GM19452 (cell line): ENCODE results near the gene CXCL3.

ENCODE experiments used
- ATAC-seq: cut with Tn5 transposase; IDR thresholded peaks from one replicate; pipeline ENCODE4 v1.9.1; 2021; ENCODE audit not compliant: unreplicated experiment

The CXCL3 gene

DNA sequence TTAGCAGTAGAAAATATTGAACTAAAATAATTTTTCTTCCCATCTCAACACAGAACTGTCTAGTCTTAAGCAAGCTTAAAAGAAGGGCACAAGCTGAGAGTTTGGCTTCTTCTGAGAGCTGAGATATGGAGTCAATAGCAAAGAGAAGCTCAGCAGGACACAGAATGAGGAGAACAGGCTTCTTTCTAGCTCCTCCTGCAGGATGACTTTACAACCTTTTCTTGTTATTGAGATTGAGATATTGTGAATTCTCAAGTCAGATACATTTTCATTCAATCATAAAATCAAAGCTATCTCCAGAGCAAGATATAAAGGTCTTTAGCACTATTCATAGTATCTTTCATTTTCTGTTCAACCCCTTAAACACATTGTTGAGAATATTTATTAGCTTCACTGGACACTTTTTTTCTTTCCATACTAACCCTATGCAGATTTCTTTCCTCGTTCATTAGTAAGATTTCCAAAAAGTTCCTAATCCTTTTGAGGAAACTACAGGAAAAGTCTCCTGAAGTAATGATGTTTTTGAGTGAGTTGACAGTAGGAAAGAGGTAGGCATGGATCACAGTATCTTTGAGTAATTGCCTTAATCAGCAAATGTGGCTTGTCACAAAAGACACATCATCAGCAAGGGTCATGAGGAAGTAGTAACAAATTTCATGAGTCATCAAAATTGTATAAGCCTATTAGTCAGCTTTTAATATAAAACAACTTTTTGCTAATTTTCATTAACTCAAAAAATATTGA, 17.8 kb upstream of the CXCL3 start:
- no peak for ATAC-seq

DNA sequence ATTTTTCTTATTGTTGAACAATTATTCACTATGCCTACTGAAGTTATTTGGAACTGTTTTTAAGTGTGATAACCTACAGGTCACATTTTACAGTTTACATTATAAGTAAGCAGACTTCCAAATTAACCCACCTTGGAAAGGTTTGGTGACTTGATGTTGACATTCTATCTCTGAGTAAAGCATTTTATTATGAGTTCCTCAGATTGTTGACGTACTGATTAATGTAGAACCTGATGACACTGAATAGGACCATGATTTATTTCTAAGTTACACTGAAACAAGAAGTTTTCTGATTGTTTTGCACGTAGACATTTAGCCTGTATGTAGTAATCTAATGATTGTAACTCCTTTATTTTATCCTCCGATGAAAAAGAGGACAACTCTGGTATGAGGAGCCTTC, 17.0 kb upstream of the CXCL3 start:
- no peak for ATAC-seq

DNA sequence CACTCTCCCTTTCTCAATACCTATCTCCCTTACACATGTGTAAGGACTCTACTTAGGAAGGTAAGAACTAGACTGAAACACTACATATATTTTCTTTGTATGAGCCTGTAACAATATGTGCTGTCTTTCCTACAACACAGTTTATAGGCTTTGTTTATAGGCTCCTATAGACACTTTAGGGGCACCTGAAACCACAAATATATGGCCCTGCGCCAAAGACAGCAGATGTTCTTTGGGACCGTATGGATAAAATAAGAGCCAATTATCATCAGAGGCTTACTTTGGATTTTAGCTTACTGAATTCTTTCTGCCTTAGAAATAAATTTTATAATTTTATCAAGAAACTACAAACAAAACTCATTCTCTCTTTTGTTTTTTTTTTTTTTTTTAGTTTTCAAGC, 16.6 kb upstream of the CXCL3 start:
- ATAC-seq: no peak

DNA sequence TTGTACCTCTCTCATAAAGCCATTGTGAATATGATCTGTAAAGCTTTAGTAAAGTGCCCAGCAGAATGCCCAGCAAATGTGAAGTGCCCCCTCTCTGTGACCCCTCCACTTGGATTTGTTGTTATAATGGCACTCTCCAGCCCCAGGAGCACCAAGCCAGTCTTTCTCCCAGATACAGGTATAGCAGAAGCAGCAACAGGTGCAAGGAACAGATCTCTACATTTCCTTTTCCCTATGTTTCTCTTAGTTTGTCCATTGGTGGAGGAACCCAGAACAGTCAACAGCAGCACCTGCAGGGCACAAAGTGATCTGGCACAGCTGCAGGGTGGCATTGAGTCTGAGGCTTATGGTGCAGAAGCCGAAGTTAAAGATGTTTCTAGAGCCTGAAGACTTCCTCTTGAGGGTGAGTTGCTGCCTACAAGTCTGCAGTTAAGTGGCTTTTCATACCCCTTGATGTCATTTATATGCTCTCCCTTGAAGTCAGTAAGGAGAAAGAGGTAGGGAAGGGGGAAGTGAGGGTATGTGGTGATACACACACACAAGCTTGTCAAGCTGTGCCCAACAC, 16.1 kb upstream of the CXCL3 start:
- no peak for ATAC-seq

DNA sequence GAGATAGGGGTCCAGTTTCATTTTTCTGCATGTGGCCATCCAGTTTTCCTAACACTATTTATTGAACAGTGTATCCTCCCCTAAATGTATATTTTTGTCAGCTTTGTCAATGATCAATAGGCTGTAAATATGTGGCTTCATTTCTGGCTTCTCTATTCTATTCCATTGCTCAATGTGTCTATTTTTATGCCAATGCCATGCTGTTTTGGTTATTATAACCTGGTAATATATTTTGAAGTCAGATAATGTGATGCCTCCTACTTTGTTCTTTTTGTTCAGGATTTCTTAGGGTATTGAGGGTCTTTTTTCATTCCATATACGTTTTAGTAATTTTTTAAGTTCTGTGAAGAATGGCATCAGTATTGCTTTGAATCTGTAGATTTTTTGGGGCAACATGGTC, 8.7 kb upstream of the CXCL3 start:
- no peak for ATAC-seq

DNA sequence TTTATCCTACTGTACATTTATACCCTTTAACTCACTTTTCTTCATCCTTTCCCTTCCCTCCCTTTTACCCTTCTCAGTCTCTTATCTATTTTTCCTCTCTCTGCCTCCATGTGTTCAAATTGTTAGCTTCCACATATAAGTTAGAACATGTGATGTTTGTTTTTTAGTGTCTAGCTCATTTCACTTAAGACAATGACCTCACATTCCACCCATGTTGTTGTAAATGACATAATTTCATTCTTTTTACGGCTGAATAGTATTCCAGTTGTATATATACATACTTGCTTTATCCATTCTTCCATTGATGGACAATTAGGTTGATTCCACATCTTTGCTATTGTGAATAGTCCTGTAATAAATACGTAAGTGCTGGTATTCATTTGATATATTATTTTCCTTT, 7.3 kb upstream of the CXCL3 start:
- ATAC-seq: no peak

DNA sequence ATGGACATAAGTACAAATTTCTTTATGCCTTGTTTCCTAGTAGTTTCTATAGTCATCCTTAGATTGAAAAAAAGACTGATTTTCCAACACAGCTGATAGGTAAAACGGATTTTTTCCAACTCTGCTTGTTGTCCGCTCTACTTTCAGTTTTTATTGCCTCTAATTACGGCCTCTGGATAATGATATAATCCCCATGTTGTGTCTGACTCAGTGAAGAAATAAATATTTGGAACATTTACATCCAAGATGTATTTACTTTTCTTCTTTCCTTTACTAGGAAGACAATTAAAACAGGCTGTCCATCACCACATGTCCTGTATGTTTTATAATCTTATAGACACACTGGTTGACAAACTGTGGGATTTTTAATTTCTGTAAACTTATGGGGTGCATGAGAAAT, 6.8 kb upstream of the CXCL3 start:
- ATAC-seq: no peak

DNA sequence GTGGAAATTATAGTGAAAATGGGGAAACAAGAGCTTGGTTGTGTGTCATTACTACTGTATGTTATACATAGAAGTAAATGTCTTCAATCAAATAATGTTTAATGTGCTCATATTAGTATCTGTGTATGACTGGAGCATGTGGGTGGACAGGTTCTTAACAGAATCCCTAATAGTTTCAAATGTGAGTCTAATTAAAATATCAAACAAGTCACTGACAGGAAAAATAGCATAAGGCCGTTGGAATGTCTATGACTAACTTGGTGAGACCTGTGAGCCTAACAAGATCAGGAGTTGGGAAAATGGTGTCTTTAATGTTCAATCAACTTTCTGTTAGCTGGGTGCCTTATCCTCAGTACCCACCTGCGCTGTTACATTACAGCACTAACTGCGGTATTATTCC, 6.2 kb upstream of the CXCL3 start:
- no peak for ATAC-seq

DNA sequence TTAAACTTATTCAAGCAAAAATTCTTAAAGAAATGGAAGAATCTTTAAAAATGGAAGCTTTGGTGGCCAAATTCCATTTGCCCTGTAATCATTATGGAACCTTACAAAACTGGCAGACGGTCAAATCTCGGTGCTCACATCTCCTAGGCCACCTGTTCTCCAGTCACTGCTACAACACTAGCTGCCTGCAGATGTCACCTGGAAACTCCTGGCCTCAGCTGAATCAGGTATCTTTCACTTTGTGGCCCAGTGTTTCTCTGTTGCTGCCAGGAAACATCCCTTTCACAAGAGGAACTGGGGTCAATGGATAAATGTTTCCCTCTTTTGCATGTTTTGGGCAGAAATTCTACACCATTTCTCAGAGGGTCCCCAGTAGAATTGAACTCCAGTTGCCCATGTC, 4.2 kb upstream of the CXCL3 start:
- no peak for ATAC-seq

DNA sequence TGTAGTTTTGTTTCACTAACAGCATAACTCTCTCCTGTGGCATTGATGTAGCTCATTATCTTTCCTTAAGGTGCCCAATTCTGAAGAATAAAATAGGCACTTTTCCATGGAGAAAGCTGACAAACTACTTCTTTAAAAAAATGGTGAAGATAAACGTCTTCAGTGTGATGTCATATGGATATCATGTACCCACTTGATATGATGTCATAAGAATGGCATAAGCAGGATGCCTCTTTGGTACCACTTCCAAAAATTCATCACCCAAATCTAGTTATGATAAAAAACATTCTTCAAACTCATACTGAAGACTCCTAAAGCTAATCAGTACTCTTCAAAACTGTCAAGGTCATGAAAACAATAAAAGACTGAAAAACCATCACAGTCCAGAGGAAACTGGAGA, 2.9 kb upstream of the CXCL3 start:
- ATAC-seq: no peak

DNA sequence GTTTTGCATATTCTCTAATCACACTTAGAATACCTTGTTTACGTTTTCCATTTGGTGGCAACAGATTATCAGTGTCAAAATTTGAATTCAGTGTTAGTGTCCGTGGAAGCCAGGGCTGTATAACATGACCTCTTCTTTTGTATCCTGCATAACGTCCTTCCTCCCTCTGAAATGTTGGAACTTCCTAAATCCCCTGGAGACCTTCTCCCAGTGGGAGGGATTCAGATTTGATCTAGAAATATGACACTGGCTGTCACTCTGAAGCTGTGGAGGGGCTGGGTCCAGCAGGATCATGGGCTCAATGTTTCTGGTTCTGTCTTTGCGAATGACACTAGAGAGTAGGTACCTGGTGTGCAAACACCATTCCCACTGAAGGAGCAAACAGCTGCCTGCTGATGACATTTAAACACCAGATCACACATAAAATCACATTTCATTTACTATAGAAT, 850 bp upstream of the CXCL3 start:
- peak; percentile 9 for ATAC-seq

DNA sequence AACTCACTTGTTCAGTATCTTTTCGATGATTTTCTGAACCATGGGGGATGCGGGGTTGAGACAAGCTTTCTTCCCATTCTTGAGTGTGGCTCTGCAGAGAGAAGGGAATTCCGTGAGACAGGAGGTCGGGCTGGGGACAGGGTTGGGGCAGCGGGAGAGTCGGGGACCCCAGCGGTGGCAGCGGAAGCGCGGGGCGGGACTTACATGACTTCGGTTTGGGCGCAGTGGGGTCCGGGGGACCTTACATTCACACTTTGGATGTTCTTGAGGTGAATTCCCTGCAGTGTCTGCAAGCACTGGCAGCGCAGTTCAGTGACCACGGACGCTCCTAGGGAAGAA, 434 bp downstream of the CXCL3 start:
- no peak for ATAC-seq

DNA sequence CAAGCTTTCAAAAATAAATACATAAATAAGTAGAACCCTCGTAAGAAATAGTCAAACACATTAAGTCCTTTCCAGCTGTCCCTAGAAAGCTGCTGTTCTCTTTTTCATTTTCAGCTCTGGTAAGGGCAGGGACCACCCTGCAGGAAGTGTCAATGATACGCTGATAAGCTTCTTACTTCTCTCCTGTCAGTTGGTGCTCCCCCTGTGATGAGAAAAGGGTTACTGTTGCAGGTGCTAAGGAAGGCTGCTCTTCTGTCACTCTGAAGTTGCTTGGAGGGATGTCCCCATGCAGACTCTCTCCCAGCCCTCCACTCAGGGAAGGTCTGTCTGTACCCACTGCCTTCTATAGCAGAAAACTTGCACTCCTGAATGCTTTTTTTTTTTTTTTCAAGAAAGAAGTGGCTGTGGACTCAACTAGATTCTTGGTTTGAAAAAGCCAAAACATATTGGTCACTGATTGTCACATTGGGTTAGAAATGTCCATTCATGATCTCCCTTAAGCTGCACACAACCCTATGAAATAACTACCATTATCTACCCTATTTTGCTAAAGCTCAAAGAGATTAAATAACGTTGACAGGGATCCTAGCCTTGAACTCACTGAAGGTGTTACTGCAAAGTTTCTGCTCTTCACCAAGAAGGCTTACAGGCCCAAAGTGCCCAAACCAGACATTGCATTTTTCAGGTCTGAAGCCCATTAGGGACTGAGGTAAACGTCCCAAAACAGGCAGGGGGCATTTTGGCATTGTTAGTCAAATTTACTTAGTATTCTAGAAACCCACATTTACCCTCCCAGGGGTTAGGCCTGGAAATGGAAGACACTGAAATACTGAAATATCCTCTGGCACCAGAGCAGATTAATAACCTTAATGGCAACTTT, 1.2 kb downstream of the CXCL3 start:
- ATAC-seq: no peak

DNA sequence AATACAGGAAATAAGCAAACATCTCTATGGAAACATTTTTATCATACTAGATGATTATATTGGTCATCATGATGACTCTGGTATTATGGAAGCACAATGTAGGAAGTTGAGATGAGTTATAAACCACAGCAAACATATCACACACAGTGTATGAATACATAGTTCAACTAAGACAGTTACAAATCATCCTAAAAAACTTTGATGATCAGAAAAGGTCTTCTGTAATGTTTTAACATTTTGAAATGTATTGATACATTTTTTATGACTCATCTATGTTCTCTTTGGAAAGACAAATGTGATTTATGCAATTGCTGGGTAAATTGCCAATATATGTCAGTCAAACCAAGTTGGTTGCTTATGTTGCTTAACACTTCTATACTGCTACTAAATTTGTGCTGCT, 4.8 kb downstream of the CXCL3 start:
- ATAC-seq: no peak

DNA sequence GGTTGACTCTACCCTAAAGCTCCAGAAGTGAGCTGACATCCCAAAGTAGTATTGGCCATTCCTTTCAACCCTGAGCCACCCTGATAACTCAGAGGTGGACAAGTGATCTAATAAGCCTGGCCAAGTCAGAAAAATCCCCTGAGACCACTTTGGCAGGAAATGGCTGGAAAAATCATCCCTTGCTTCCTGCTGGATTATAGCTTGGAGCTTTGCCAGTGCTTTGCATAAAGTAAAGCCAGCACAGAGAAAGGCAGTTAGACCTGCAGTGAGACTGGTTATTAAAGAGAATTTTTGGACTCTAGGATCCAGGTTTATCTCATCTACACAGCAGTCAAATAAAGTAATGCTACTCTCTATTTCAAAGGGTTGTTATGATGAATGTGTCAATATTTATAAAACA, 6.4 kb downstream of the CXCL3 start:
- ATAC-seq: no peak

DNA sequence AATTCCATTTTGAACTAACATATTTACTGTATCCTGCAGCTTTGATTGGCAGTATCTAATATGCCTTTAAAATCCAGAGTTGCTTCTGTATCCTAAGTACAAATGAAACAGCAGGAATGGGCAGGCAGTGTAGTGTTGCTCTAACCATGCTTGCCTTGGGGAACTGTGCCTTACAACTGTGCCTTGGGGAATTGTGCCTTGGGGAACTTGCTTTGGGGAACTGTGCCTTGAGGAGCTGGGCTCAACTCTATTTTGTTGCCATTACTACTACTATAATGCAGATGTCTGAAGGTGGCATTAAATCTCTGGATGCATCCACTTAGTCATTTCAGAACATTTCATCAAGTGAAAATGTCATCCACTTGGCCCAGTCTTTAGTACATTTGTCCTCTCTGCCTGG, 6.9 kb downstream of the CXCL3 start:
- ATAC-seq: no peak

DNA sequence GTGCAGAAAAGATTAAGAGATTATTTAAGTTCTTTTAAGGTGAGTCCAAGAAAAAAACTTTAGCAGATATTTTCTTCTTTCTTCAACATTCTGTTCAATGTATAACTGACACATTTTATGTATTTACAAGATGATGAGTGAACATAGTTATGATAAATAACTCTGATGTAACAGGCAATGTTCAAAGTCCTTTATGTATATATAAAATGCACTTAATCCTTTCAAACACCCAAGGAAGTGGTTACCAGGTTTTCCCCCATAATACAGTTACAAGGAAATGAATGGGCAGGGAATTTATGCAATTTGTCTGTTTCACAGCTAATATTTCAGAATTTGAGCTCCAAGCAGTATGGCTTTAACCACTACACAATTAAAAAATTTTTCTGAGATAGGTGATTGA, 8.2 kb downstream of the CXCL3 start:
- no peak for ATAC-seq

DNA sequence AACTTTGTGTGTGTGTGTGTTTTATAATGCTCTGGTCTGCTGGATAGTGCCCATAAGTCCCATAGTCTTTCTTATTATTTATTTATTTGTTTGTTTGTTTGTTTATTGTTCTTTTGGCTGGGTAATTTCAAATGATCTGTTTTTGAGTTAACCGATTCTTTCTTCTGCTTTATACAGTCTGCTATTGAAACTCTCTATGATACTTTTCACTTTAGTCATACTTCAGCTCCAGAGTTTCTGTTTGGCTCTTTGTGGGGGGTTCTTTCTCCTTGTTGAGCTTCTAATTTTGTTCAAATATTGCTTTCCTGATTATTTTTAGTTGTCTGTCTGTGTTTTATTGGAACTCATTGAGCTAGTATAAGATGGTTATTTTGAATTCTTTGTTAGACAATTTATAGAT, 10.0 kb downstream of the CXCL3 start:
- ATAC-seq: no peak

DNA sequence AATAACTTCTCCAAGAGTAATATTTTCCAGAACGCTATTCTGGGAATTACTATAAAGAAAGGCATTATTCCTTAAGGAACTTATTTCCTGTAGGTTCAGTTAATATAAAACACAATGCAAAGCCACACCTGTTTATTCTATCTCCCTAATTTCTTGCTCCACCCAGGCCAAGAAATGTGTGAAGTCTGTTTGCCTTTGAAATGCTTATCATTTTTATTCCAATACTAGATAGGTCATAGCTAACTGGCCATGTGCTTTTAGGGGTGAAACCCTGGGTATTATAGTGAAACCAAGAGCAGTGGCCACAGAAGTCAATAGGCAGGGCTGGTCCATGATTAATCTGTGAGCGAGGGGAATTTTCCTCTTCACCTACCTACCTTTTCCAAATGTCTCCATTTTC, 14.8 kb downstream of the CXCL3 start:
- no peak for ATAC-seq

DNA sequence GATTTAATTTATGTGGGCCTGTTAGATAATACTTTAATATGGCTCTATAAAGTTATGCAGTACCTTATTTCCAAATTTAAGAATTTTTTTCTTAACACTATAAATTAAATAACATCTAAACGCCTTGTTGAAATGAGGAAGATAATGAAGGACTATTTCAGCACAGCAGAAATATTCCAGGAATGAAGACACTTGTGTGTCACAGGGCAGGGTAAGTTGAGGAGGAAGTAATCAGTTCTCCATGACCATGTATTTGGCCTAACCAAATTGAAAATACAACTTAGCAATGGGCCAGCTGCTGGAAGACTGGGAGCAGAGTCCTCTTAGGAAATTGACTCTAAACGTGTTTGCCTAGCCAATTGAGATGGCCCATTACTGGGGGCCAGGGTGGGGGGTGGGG, 16.9 kb downstream of the CXCL3 start:
- ATAC-seq: no peak

DNA sequence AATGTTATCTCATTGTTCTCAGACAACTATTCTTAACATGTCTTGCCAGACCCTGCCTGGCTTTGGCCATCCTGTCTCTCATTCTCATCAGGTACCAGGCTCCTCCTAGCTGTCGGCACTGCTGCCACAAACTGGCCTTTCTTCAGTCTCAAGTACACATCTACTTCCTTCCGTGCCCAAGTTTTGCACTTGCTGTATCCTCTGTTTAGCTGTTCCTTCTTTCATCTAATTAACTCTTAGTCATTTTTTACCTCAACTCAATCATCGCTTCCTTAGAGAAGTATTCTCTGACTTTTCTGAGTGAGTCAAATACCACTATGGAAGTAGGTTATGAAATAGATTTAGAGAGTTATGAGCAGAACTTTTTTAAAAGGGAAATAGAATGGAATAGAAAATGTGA, 19.7 kb downstream of the CXCL3 start:
- ATAC-seq: no peak

DNA sequence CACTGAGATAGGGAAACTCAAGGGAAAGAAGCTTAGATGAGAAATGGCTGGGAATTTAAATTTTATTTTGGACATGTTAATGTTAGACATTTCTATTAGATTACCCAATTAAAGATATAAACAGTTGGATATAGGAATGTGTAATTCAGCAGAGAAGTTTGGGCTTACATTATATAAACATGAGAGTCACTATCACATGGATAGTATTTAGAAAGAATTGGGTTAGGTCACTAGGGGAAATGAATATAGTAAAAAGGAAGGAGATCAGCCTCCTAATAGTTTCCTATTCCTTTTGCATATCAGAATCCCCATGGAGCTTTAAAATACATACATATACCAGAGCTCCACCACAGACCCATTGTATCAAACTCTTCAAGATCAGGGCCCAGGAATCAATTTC, 20.4 kb downstream of the CXCL3 start:
- no peak for ATAC-seq
